SU-DHL-6 (cell line): ENCODE measurements around the gene GRIK5.

ENCODE experiments used
- H2AFZ ChIP-seq: fragments of 200-600 bp; sonication (generic); 2 replicates; pipeline ENCODE4 v1.6.1; 2014; ENCODE audit warnings: low read depth, mild to moderate bottlenecking, moderate library complexity, mixed read lengths, antibody characterized with exemption, low read length; ENCODE audit not compliant: severe bottlenecking
- H3F3A ChIP-seq: fragments of 200-600 bp; shearing (Covaris generic); 2 replicates; pipeline ENCODE4 v1.6.0; 2016; ENCODE audit warnings: antibody characterized with exemption, mild to moderate bottlenecking; ENCODE audit not compliant: insufficient read depth
- H3K27ac ChIP-seq: fragments of 200-600 bp; sonication (generic); 2 replicates; pipeline ENCODE4 v1.5.1; 2016; ENCODE audit warnings: low read depth, mild to moderate bottlenecking, low read length, moderate library complexity, mixed read lengths
- H3K27me3 ChIP-seq: fragments of 200-600 bp; sonication (generic), shearing (Covaris generic); 2 replicates; pipeline ENCODE4 v1.6.0; 2014; ENCODE audit warnings: mild to moderate bottlenecking, low read length
- H3K36me3 ChIP-seq: fragments of 200-600 bp; sonication (generic); 2 replicates; pipeline ENCODE4 v1.6.1; 2014; ENCODE audit warnings: mild to moderate bottlenecking, low read length, mixed read lengths
- H3K4me2 ChIP-seq: fragments of 300-600, 200-600 bp; shearing (Covaris generic), sonication (generic); 2 replicates; pipeline ENCODE4 v1.6.0; 2014; ENCODE audit warnings: low read length, low read depth, mild to moderate bottlenecking; ENCODE audit not compliant: poor library complexity, severe bottlenecking
- H3K4me3 ChIP-seq: fragments of 200-600 bp; sonication (generic); 2 replicates; pipeline ENCODE4 v1.5.1; 2014; ENCODE audit warnings: antibody characterized with exemption, low read length, mild to moderate bottlenecking, mixed read lengths; ENCODE audit not compliant: insufficient read depth, poor library complexity, severe bottlenecking
- H3K79me2 ChIP-seq: fragments of 200-600 bp; sonication (generic); 2 replicates; pipeline ENCODE4 v1.6.1; 2014; ENCODE audit warnings: mild to moderate bottlenecking, low read length, moderate library complexity; ENCODE audit not compliant: insufficient read depth
- H3K9ac ChIP-seq: fragments of 200-600 bp; sonication (generic); 2 replicates; pipeline ENCODE4 v1.7.0; 2014; ENCODE audit warnings: mild to moderate bottlenecking, low read length
- H3K9me2 ChIP-seq: fragments of 200-600 bp; sonication (generic); replicated peaks from 2 replicates; pipeline ENCODE4 v1.6.1; 2014; ENCODE audit warnings: low read length; ENCODE audit not compliant: insufficient read depth
- H3K9me3 ChIP-seq: fragments of 200-600 bp; sonication (generic); 2 replicates; pipeline ENCODE4 v1.6.1; 2014; ENCODE audit warnings: low read length, mixed read lengths; ENCODE audit not compliant: insufficient read depth
- H4K20me1 ChIP-seq: fragments of 200-600 bp; sonication (generic); 2 replicates; pipeline ENCODE4 v1.6.1; 2014; ENCODE audit warnings: low read depth, mild to moderate bottlenecking, antibody characterized with exemption, low read length, moderate library complexity, mixed read lengths
- EZH2phosphoT487 ChIP-seq: fragments of 200-600 bp; sonication (generic), shearing (Covaris generic); conservative IDR thresholded peaks from 2 replicates; pipeline ENCODE4 v1.6.1; 2018; ENCODE audit warnings: mild to moderate bottlenecking, antibody characterized with exemption, low read length, moderate library complexity, mixed read lengths
- TF ChIP-seq, protein P1 (sequence below): fragments of 200-600 bp; sonication (generic); IDR thresholded peaks from one replicate; pipeline ENCODE4 v1.5.1; 2017; ENCODE audit warnings: antibody characterized with exemption, mild to moderate bottlenecking, low read length, moderate library complexity; ENCODE audit not compliant: insufficient read depth, poor library complexity, severe bottlenecking

Gene GRIK5

DNA sequence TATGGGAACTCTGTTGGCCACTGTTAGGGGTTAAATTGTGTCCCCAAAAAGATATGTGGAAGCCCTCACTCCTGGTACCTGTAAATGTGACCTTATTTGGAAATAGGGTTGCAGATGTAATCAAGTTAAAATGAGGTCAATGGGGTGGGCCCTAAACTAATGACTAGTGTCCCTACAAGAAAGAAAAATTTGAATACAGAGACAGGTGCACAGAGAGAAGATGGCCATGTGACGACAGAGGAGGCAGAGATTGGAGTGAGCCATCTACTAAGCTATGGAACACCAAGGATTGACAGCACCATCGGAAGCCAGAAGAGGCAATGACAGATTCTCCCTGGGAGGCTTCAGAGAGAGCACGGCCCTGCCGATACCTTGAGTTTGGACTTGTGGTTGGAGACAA lies 45.7 kb upstream of the GRIK5 start:
- peak overlapping the region; percentile 62 for H3K4me2 ChIP-seq
- H2AFZ ChIP-seq = no peak overlapping the region
- no peaks in the 10 kb centered on the region for H3K27me3 ChIP-seq
- no peaks in the 10 kb centered on the region for H4K20me1 ChIP-seq
- H3K9ac ChIP-seq = peak overlapping the region; percentile 47; the same call in 1 of the 2 replicates
- no peak overlapping the region for H3K4me3 ChIP-seq
- H3K36me3 ChIP-seq = 0 out of 2 replicates have a peak, but pooled peaks cover 3% of the 10 kb centered on the region
- H3K9me3 ChIP-seq = no peaks in the 10 kb centered on the region
- peaks cover 43% of the 10 kb centered on the region for H3F3A ChIP-seq
- no peak for TF ChIP-seq EZH2phosphoT487
- TF ChIP-seq, protein P1, sequence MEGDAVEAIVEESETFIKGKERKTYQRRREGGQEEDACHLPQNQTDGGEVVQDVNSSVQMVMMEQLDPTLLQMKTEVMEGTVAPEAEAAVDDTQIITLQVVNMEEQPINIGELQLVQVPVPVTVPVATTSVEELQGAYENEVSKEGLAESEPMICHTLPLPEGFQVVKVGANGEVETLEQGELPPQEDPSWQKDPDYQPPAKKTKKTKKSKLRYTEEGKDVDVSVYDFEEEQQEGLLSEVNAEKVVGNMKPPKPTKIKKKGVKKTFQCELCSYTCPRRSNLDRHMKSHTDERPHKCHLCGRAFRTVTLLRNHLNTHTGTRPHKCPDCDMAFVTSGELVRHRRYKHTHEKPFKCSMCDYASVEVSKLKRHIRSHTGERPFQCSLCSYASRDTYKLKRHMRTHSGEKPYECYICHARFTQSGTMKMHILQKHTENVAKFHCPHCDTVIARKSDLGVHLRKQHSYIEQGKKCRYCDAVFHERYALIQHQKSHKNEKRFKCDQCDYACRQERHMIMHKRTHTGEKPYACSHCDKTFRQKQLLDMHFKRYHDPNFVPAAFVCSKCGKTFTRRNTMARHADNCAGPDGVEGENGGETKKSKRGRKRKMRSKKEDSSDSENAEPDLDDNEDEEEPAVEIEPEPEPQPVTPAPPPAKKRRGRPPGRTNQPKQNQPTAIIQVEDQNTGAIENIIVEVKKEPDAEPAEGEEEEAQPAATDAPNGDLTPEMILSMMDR = no peak
- H3K9me2 ChIP-seq = no peaks in the 10 kb centered on the region
- H3K27ac ChIP-seq = peak overlapping the region; percentile 96
- H3K79me2 ChIP-seq = no peaks in the 10 kb centered on the region

DNA sequence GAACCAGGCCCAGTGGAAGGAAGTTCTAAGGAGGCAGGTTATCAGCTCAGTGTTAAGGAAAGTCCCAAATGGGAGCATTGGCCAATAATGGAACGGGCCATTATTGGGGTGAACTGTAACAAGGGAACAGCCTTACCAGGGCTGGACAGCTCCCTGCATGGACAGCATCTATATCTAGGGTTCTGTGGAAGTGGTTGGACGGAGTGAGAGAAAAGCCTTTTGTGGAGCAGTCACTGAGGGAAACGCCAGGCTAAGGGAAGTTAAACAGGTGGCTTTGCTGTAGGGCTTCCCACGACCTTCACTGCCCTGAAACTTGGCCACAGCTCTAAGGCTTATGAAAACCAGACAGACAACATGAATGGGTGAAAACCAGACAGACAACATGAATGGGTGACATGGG lies 45.2 kb upstream of the GRIK5 start:
- H2AFZ ChIP-seq = no peak overlapping the region
- H3F3A ChIP-seq = peaks cover 41% of the 10 kb centered on the region

DNA sequence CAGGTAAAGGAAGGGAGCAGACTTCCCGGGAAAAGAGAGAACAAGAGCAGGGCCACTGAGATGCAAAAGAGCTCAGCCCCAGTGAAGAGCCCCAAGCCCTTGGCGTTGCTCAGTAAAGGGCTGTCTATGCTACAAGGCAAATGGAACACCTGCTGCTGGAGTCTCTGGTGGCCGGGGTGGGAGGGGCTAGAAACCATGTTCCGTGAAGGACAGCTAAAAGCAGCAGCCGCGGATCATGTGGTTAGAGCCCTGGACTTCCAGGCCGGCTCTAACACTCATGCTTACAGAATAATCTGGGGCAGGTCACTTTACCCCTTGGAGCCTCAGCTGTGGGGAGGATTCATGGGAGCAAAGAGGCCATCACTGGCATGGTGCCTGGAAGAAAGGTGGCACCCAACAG lies 44.4 kb upstream of the GRIK5 start:
- H4K20me1 ChIP-seq = no peaks in the 10 kb centered on the region
- H3K27ac ChIP-seq = peak overlapping the region; percentile 96
- no peak overlapping the region for H3K4me3 ChIP-seq
- no peaks in the 10 kb centered on the region for H3K79me2 ChIP-seq
- no peaks in the 10 kb centered on the region for H3K27me3 ChIP-seq
- TF ChIP-seq, protein P1 = no peak
- TF ChIP-seq EZH2phosphoT487 = no peak
- H3K9me2 ChIP-seq = no peaks in the 10 kb centered on the region
- H2AFZ ChIP-seq = no peak overlapping the region
- no peaks in the 10 kb centered on the region for H3K36me3 ChIP-seq
- peak overlapping the region; percentile 62 for H3K4me2 ChIP-seq
- peaks cover 42% of the 10 kb centered on the region for H3F3A ChIP-seq
- H3K9me3 ChIP-seq = no peaks in the 10 kb centered on the region
- peak overlapping the region; percentile 47 for H3K9ac ChIP-seq

More for the DNA sequence above, 45.2 kb upstream of the GRIK5 start:
- no peaks in the 10 kb centered on the region for H3K9me2 ChIP-seq
- H3K9me3 ChIP-seq = no peaks in the 10 kb centered on the region
- no peaks in the 10 kb centered on the region for H3K36me3 ChIP-seq
- H3K27me3 ChIP-seq = no peaks in the 10 kb centered on the region
- peak overlapping the region; percentile 47; the same call in 1 of the 2 replicates for H3K9ac ChIP-seq
- no peaks in the 10 kb centered on the region for H3K79me2 ChIP-seq
- peak overlapping the region; percentile 62 for H3K4me2 ChIP-seq
- TF ChIP-seq, protein P1 = no peak
- no peak for TF ChIP-seq EZH2phosphoT487
- H3K27ac ChIP-seq = peak overlapping the region; percentile 96
- H4K20me1 ChIP-seq = no peaks in the 10 kb centered on the region
- H3K4me3 ChIP-seq = no peak overlapping the region
